OCI-LY1 (cell line): ENCODE data around the gene ABCG2.

Source experiments
- CTCF ChIP-seq: fragments of 200-600 bp; sonication (generic), shearing (Covaris generic); IDR thresholded peaks from 2 replicates; pipeline ENCODE4 v1.5.1; 2017; ENCODE audit warnings: mild to moderate bottlenecking, antibody characterized with exemption, low read length, moderate library complexity, mixed read lengths
- EZH2 ChIP-seq: fragments of 200-600 bp; sonication (generic), shearing (Covaris generic); IDR thresholded peaks from 2 replicates; pipeline ENCODE4 v1.8.0; 2017; ENCODE audit warnings: borderline replicate concordance, mixed run types, mild to moderate bottlenecking, antibody characterized with exemption, low read length, moderate library complexity, mixed read lengths

- no peak for TF ChIP-seq EZH2
- no peak for TF ChIP-seq CTCF
Observed at GRCh38 chr4:88097301-88097700, 61.1 kb downstream of the ABCG2 start.
